Calu3 (cell line): ENCODE data around the gene ACTN1. TPM values are rescaled to one million over a fixed set of nuclear protein-coding genes. Genes with fewer than 3 reads are reported as not detected.
A peak's percentile ranks its signal among the peaks of the same experiment; 100 is the strongest.
"Not testable (repeated sequence)": the region's sequence is repeated elsewhere in the genome, so short reads cannot be mapped to it uniquely, and the experiment has no call there.

Source experiments
- BruUV-seq: library from RNA; stranded (reverse); fragments of 400-500 nt; replicated peaks from 2 replicates; lab custom pipeline; 2021; lab: Mats Ljungman, UMichigan
- CTCF ChIA-PET: fragments of 300-600 bp; sonication (Branson Sonifier 250); formaldehyde crosslinking; loops from one replicate; lab custom pipeline; 2022; ENCODE audit warnings: antibody characterized with exemption; lab: Charles Lee
- DNase-seq: peaks from one replicate; pipeline ENCODE4 v3.0.0; 2022
- H3K27ac Mint-ChIP-seq: one replicate; pipeline ENCODE4 v1.8.0; 2022; ENCODE audit warnings: mixed read lengths; ENCODE audit not compliant: unreplicated experiment
- H3K27me3 Mint-ChIP-seq: one replicate; pipeline ENCODE4 v1.8.0; 2022; ENCODE audit warnings: mixed read lengths; ENCODE audit not compliant: unreplicated experiment
- H3K36me3 Mint-ChIP-seq: one replicate; pipeline ENCODE4 v1.8.0; 2022; ENCODE audit warnings: mild to moderate bottlenecking, moderate library complexity, mixed read lengths; ENCODE audit not compliant: insufficient read depth, unreplicated experiment
- H3K4me1 Mint-ChIP-seq: one replicate; pipeline ENCODE4 v1.8.0; 2022; ENCODE audit warnings: mild to moderate bottlenecking, low read depth, mixed read lengths; ENCODE audit not compliant: unreplicated experiment
- H3K4me3 Mint-ChIP-seq: one replicate; pipeline ENCODE4 v1.8.0; 2022; ENCODE audit warnings: mild to moderate bottlenecking, low read depth, moderate library complexity, mixed read lengths; ENCODE audit not compliant: unreplicated experiment
- H3K9me3 Mint-ChIP-seq: one replicate; pipeline ENCODE4 v1.8.0; 2022; ENCODE audit warnings: low read depth, mixed read lengths; ENCODE audit not compliant: unreplicated experiment
- intact Hi-C: fragments of 100-400 bp; cut with micrococcal nuclease; formaldehyde crosslinking; loops from one replicate; pipeline ENCODE4 v1.10.0; 2022; ENCODE audit not compliant: unreplicated experiment
- total RNA-seq: library from RNA; stranded (reverse); gene quantifications from 2 replicates; pipeline ENCODE4 v1.2.3, GENCODE V29; 2022
- TF ChIP-seq, protein P1 (sequence below): fragments of 200-600 bp; IDR thresholded peaks from one replicate; pipeline ENCODE4 v1.8.0; 2022; ENCODE audit warnings: antibody characterized with exemption; ENCODE audit not compliant: unreplicated experiment

The ACTN1 gene
- total RNA-seq, 1 experiment from 2014 or later = 326 TPM

DNA sequence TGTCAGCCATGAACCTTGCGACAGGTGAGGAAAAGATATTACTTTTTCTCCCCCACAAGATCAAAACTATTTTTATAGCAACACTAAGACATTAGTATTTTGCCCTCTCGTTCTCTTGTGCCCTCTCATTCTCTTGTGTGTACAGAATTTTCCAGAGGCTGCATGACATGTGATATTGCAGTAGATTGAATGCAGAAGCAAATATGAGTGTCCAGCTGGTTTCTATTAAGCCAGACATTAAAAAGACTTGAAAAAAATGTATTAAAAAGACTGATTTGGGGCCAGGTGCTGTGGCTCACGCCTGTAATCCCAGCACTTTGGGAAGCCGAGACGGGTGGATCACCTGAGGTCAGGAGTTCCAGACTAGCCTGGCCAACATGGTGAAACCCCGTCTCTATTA, 122.5 kb downstream of the ACTN1 start:
- DNase-seq = no peak
- Mint-ChIP-seq H3K27ac (no peak overlapping the region), H3K4me1 (peaks cover 19% of the 10 kb centered on the region), H3K36me3 (peaks cover 11% of the 10 kb centered on the region), H3K4me3 (no peak overlapping the region), H3K27me3 (no peaks in the 10 kb centered on the region), H3K9me3 (no peaks in the 10 kb centered on the region)
- no TSS peak for BruUV-seq
- CTCF ChIA-PET = no interaction called here
- intact Hi-C loops = no loop called here
- TF ChIP-seq, protein P1, sequence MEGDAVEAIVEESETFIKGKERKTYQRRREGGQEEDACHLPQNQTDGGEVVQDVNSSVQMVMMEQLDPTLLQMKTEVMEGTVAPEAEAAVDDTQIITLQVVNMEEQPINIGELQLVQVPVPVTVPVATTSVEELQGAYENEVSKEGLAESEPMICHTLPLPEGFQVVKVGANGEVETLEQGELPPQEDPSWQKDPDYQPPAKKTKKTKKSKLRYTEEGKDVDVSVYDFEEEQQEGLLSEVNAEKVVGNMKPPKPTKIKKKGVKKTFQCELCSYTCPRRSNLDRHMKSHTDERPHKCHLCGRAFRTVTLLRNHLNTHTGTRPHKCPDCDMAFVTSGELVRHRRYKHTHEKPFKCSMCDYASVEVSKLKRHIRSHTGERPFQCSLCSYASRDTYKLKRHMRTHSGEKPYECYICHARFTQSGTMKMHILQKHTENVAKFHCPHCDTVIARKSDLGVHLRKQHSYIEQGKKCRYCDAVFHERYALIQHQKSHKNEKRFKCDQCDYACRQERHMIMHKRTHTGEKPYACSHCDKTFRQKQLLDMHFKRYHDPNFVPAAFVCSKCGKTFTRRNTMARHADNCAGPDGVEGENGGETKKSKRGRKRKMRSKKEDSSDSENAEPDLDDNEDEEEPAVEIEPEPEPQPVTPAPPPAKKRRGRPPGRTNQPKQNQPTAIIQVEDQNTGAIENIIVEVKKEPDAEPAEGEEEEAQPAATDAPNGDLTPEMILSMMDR = no peak

DNA sequence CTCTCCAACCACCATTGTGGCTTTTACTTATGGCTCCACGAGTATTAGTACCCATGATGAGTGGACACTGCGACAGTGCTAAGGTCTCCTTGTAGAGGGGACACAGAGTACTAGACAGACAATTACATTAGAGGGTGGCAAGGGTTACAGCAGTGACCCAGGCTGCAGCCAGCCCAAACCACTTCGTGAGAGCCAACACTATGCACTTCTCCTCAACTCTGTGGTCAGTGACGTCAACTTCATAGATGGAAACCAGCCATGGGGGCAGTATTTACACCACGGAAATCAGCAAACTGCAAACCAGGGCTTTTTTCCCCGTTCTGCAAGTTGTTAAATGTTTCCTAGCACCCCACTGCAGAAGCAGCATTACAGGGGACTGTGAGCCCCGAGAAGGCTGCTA, 124.7 kb downstream of the ACTN1 start:
- Mint-ChIP-seq H3K36me3 (peaks cover 10% of the 10 kb centered on the region), H3K4me1 (peaks cover 19% of the 10 kb centered on the region), H3K27me3 (no peaks in the 10 kb centered on the region), H3K4me3 (no peak overlapping the region), H3K9me3 (no peaks in the 10 kb centered on the region), H3K27ac (no peak overlapping the region)
- intact Hi-C loops = no loop called here
- CTCF ChIA-PET = no interaction called here
- no peak for DNase-seq
- no TSS peak for BruUV-seq
- TF ChIP-seq, protein P1 = no peak

DNA sequence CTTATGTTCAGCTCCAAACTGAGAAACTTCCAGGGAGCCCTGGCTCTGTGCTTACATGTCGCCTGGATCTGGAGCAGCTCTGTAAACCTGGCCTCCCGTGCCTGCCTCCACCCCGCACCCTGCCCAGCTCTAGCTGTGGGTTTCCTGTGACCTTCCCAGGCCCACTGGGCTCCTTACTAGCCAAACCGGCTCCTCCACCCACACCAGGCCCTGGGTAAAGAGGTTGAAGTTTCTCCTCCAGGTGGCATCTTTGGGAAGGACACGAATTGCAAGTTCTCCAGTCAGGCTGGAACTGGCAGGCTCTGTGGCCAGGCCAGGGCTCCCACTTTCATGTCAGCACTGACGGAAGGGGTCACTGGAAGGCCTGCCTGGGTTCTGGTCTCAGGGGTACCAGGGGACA, 125.4 kb downstream of the ACTN1 start:
- intact Hi-C loops = no loop called here
- Mint-ChIP-seq H3K9me3 (no peaks in the 10 kb centered on the region), H3K4me3 (no peak overlapping the region), H3K36me3 (peaks cover 10% of the 10 kb centered on the region), H3K4me1 (peaks cover 19% of the 10 kb centered on the region), H3K27me3 (no peaks in the 10 kb centered on the region), H3K27ac (no peak overlapping the region)
- peak; percentile 83 for DNase-seq
- CTCF ChIA-PET = interaction anchor here (0.5 kb wide), 1 partner anchor 971 kb away, joined by 3 read pairs; no protein-coding TSS in a partner anchor
- TF ChIP-seq, protein P1 = no peak
- BruUV-seq = no TSS peak

DNA sequence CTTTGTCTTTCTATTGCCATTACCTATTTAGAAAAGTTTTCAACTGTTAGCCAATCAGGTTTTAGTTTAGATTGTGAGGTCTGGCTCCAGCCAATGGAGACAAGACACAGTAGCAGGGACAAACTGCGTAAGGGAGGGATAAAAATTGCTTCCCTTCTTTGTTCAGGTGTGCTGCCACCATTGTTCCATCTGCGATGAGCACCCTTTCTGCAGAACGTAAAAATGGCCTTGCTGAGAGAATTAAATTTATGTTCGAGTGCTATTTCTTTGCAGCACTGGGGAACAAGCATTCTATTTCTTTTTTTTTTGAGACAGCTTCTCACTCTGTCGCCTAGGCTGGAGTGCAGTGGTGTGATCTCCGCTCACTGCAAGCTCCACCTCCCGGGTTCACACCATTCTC, 126.6 kb downstream of the ACTN1 start:
- H3K36me3 Mint-ChIP-seq, intact Hi-C loops, CTCF ChIA-PET, H3K9me3 Mint-ChIP-seq, BruUV-seq, H3K27me3 Mint-ChIP-seq, H3K4me3 Mint-ChIP-seq, DNase-seq, H3K27ac Mint-ChIP-seq: not testable (repeated sequence)
- peaks cover 14% of the 10 kb centered on the region for H3K4me1 Mint-ChIP-seq

DNA sequence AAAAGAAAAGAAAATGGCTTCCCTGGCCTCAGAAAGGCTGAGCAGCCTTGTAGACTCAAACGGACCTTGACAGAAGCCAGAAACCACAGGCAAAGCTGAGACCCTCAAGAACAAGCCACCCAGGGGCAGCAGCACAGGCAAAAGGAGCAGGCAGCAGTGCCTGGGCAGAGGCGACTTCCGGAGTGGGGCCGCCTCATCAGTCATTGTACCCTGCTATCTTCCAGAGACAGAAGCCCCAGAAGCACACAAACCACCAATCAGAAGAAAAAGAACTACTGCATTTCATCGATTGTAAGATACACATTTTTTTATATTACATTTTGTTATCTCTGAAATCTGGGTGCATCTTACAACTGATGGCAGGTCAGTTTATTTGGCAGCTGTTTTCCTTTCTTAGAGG, 128.0 kb downstream of the ACTN1 start:
- intact Hi-C loops = no loop called here
- BruUV-seq = no TSS peak
- CTCF ChIA-PET = no interaction called here
- H3K27ac Mint-ChIP-seq = no peak overlapping the region
- no peak for DNase-seq
- no peaks in the 10 kb centered on the region for H3K9me3 Mint-ChIP-seq
- no peak overlapping the region for H3K4me3 Mint-ChIP-seq
- TF ChIP-seq, protein P1 = no peak
- peaks cover 4% of the 10 kb centered on the region for H3K36me3 Mint-ChIP-seq
- no peaks in the 10 kb centered on the region for H3K27me3 Mint-ChIP-seq
- H3K4me1 Mint-ChIP-seq = peaks cover 13% of the 10 kb centered on the region
